SJSA1 (cell line): ENCODE measurements around the gene ZBTB16. TPM values are rescaled to one million over a fixed set of nuclear protein-coding genes. Genes with fewer than 3 reads are reported as not detected.

Source experiments
- DNase-seq, 2 experiments: peaks; one replicate each; pipeline ENCODE4 v3.0.0-alpha.2; 2015 to 2020; ENCODE audit warnings: low spot score in 2 of 2, low read depth in 1 of 2
- H3K27ac ChIP-seq: fragments of 250-450 bp; sonication (Bioruptor Pico); 2 replicates; pipeline ENCODE4 v1.5.1; 2020; ENCODE audit warnings: mild to moderate bottlenecking, moderate library complexity
- H3K27me3 ChIP-seq: fragments of 250-450 bp; sonication (Bioruptor Pico); replicated peaks from 2 replicates; pipeline ENCODE4 v1.5.1; 2020; ENCODE audit warnings: mild to moderate bottlenecking, moderate library complexity
- H3K36me3 ChIP-seq: fragments of 250-450 bp; sonication (Bioruptor Pico); 2 replicates; pipeline ENCODE4 v1.5.1; 2020; ENCODE audit warnings: mild to moderate bottlenecking
- H3K4me1 ChIP-seq: fragments of 250-450 bp; sonication (Bioruptor Pico); replicated peaks from 2 replicates; pipeline ENCODE4 v1.6.1; 2021; ENCODE audit warnings: mild to moderate bottlenecking
- H3K4me3 ChIP-seq: fragments of 250-450 bp; sonication (Bioruptor Pico); 2 replicates; pipeline ENCODE4 v1.5.1; 2020; ENCODE audit warnings: mild to moderate bottlenecking
- H3K9me3 ChIP-seq: fragments of 250-450 bp; sonication (Bioruptor Pico); replicated peaks from 2 replicates; pipeline ENCODE4 v1.5.1; 2020; ENCODE audit warnings: mild to moderate bottlenecking
- total RNA-seq: library from RNA; depleted of rRNA; stranded (reverse); fragments of >200 nt; shearing (Covaris generic); gene quantifications from 2 replicates; pipeline ENCODE4 v1.2.3, GENCODE V29; 2014

ZBTB16 gene
- total RNA-seq, 1 experiment from 2014 or later = not detected

GRCh38 chr11:114259551-114259983 is 200.1 kb downstream of the ZBTB16 start:
- no peak for DNase-seq

DNA sequence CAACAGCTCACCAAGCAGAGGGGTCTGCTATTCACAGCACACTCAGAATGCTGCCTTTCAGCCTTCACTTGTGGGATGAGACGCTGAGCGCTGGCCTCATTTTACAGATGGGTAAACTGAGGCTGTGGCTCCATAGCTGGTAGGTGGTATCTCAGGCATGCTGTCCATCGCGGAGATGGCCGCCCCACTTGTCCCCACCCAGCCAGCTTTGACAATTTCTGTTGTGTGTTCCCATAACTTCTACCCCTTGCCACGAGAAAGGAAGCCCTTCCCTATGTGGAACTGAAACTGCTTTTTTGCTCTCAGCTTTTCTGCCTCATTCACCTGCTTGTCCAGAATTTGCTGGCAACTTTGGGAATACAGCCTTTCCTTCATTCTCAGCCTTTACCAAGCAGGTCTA is 200.6 kb downstream of the ZBTB16 start:
- H3K4me3 ChIP-seq = no peak overlapping the region

More at GRCh38 chr11:114259551-114259983, 200.1 kb downstream of the ZBTB16 start:
- no peaks in the 10 kb centered on the region for H3K36me3 ChIP-seq
- no peak overlapping the region for H3K4me3 ChIP-seq
- no peaks in the 10 kb centered on the region for H3K9me3 ChIP-seq
- no peaks in the 10 kb centered on the region for H3K4me1 ChIP-seq
- peaks cover 12% of the 10 kb centered on the region for H3K27me3 ChIP-seq
- no peak overlapping the region for H3K27ac ChIP-seq

GRCh38 chr11:114260483-114260882 is 201.0 kb downstream of the ZBTB16 start:
- Histone ChIP-seq H3K4me1 (no peaks in the 10 kb centered on the region), H3K27ac (no peak overlapping the region), H3K9me3 (no peaks in the 10 kb centered on the region), H3K4me3 (no peak overlapping the region), H3K27me3 (peaks cover 12% of the 10 kb centered on the region), H3K36me3 (no peaks in the 10 kb centered on the region)
- DNase-seq = no peak

More for the DNA sequence above, 200.6 kb downstream of the ZBTB16 start:
- H3K4me1 ChIP-seq = no peaks in the 10 kb centered on the region
- peaks cover 12% of the 10 kb centered on the region for H3K27me3 ChIP-seq
- DNase-seq = no peak
- H3K36me3 ChIP-seq = no peaks in the 10 kb centered on the region
- H3K27ac ChIP-seq = no peak overlapping the region
- no peaks in the 10 kb centered on the region for H3K9me3 ChIP-seq

GRCh38 chr11:114261791-114262190 is 202.3 kb downstream of the ZBTB16 start:
- DNase-seq = no peak
- no peaks in the 10 kb centered on the region for H3K36me3 ChIP-seq
- H3K4me1 ChIP-seq = no peaks in the 10 kb centered on the region

DNA sequence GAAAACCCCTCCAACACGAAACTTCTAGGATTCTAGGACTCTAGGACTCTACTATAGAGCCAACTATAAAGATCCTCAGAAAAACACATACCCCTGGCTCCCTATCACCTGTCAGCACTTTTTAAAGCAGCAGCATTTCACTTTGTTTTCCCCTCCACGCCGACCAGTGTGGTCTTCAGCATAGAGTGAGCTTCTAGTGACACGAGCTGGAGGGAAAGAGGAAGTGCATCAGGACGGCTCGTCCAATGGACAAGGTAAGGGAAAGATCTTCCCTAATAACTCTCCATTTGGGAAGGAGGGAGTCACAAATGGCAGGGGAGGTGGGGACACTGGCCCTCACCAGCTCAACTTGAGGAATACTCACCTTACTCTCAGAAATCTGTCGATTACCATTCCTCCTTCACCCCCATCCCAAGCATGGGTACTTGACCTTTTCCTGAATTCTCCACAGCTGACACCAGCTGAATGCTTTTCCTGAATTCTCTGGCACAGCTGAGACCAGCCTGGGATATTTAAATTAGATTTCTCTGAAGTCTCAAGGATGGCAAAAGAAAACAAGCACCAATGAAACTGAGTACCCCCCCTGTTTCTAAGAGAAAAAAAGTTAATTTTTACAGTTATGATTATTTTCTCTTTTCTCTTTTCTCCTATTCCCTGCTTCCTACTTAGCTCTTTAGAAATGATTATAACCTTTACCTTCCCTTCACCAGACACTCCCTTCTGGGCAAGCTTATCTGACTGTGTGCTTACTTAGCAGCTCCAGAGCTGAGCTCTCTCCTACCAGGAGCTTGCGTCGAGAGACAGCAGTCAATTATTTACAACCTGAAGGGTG is 203.4 kb downstream of the ZBTB16 start:
- no peaks in the 10 kb centered on the region for H3K9me3 ChIP-seq
- H3K27me3 ChIP-seq = peaks cover 12% of the 10 kb centered on the region
- no peaks in the 10 kb centered on the region for H3K4me1 ChIP-seq
- no peak overlapping the region for H3K4me3 ChIP-seq
- no peak overlapping the region for H3K27ac ChIP-seq
- DNase-seq = no peak
- H3K36me3 ChIP-seq = no peaks in the 10 kb centered on the region

More at GRCh38 chr11:114261791-114262190, 202.3 kb downstream of the ZBTB16 start:
- Histone ChIP-seq H3K27me3 (peaks cover 12% of the 10 kb centered on the region), H3K27ac (no peak overlapping the region), H3K9me3 (no peaks in the 10 kb centered on the region), H3K4me3 (no peak overlapping the region)

DNA sequence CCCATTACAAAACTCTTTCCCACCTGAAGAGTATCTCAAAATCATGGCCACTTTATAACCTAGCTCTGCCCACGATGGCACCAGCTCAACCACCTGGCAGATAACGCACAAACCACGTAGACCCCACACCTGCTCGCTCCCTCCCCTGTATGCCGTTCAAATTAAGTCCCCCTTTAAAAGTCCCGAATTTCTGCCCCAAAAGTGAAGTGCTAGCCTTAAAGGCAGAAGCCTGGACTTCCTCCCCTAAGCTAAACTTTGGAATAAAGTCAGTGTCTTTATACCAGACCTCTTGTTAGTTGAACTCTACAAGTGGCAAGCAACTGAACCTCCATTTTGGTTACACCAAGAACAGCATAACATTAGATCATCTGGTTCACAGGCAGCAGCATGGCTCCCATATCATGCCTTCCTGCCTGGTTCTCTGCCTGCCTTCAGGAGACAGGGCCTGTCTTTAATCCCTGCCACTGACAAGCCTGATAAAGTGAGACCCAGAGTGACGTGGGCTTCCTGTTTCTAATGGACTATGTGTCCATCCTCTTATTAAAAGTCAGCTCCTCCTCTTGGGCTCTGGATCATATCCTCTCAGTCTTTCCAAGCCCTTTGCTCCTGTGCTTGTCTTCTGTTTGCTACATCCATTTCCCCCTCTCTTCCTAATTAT is 204.1 kb downstream of the ZBTB16 start:
- Histone ChIP-seq H3K4me1 (no peaks in the 10 kb centered on the region), H3K4me3 (no peak overlapping the region), H3K9me3 (no peaks in the 10 kb centered on the region), H3K27me3 (peaks cover 12% of the 10 kb centered on the region), H3K36me3 (no peaks in the 10 kb centered on the region), H3K27ac (no peak overlapping the region)
- DNase-seq = no peak

- H3K36me3 ChIP-seq = no peaks in the 10 kb centered on the region
- DNase-seq = no peak
These were observed 204.9 kb downstream of the ZBTB16 start for GRCh38 chr11:114264381-114264780.

GRCh38 chr11:114265122-114265878 is 205.8 kb downstream of the ZBTB16 start:
- no peaks in the 10 kb centered on the region for H3K9me3 ChIP-seq
- DNase-seq = no peak
- H3K4me1 ChIP-seq = no peaks in the 10 kb centered on the region
- H3K4me3 ChIP-seq = no peak overlapping the region
- no peaks in the 10 kb centered on the region for H3K36me3 ChIP-seq
- peaks cover 10% of the 10 kb centered on the region for H3K27me3 ChIP-seq
- no peak overlapping the region for H3K27ac ChIP-seq

More at GRCh38 chr11:114264381-114264780, 204.9 kb downstream of the ZBTB16 start:
- no peak overlapping the region for H3K4me3 ChIP-seq
- no peak overlapping the region for H3K27ac ChIP-seq
- H3K4me1 ChIP-seq = no peaks in the 10 kb centered on the region
- peaks cover 12% of the 10 kb centered on the region for H3K27me3 ChIP-seq
- H3K9me3 ChIP-seq = no peaks in the 10 kb centered on the region

GRCh38 chr11:114269498-114269897 is 210.0 kb downstream of the ZBTB16 start:
- no peaks in the 10 kb centered on the region for H3K9me3 ChIP-seq
- H3K4me1 ChIP-seq = no peaks in the 10 kb centered on the region
- no peak for DNase-seq
- H3K27ac ChIP-seq = no peak overlapping the region
- peaks cover 6% of the 10 kb centered on the region; the same call in 1 of the 2 replicates for H3K27me3 ChIP-seq
- no peaks in the 10 kb centered on the region for H3K36me3 ChIP-seq
- H3K4me3 ChIP-seq = no peak overlapping the region

GRCh38 chr11:114270531-114271270 is 211.2 kb downstream of the ZBTB16 start:
- Histone ChIP-seq H3K4me1 (no peaks in the 10 kb centered on the region), H3K27ac (no peak overlapping the region)

GRCh38 chr11:114271316-114271715 is 211.8 kb downstream of the ZBTB16 start:
- Histone ChIP-seq H3K27ac (no peak overlapping the region), H3K27me3 (peaks cover 9% of the 10 kb centered on the region; the same call in 1 of the 2 replicates), H3K4me1 (no peaks in the 10 kb centered on the region), H3K9me3 (no peaks in the 10 kb centered on the region), H3K36me3 (no peaks in the 10 kb centered on the region), H3K4me3 (no peak overlapping the region)
- no peak for DNase-seq

More at GRCh38 chr11:114270531-114271270, 211.2 kb downstream of the ZBTB16 start:
- H3K27me3 ChIP-seq = peaks cover 9% of the 10 kb centered on the region; the same call in 1 of the 2 replicates
- no peak for DNase-seq
- no peaks in the 10 kb centered on the region for H3K9me3 ChIP-seq
- H3K4me3 ChIP-seq = no peak overlapping the region
- H3K36me3 ChIP-seq = no peaks in the 10 kb centered on the region

DNA sequence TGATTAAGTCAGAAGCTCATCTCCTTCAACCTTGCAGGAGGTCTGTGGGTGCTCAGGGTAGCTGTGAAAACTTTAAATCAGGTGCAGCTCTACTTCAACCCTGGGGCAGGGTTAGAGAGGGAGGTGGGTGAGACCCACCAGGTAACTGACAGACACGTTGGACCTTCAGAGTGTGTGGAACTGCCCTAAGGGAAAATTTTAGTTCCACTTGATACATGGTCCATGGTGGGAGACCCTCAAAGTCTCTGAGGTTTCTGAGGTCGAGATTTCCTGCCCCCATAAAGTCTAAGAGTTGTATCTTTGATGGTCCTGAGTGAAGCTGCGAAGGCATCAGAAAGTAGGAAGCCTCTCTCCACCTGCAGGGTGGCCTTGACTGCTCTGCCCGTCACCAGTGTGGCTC is 212.8 kb downstream of the ZBTB16 start:
- Histone ChIP-seq H3K36me3 (no peaks in the 10 kb centered on the region), H3K4me1 (no peaks in the 10 kb centered on the region), H3K9me3 (no peaks in the 10 kb centered on the region), H3K4me3 (no peak overlapping the region), H3K27me3 (peaks cover 9% of the 10 kb centered on the region; the same call in 1 of the 2 replicates), H3K27ac (no peak overlapping the region)
- DNase-seq = no peak

DNA sequence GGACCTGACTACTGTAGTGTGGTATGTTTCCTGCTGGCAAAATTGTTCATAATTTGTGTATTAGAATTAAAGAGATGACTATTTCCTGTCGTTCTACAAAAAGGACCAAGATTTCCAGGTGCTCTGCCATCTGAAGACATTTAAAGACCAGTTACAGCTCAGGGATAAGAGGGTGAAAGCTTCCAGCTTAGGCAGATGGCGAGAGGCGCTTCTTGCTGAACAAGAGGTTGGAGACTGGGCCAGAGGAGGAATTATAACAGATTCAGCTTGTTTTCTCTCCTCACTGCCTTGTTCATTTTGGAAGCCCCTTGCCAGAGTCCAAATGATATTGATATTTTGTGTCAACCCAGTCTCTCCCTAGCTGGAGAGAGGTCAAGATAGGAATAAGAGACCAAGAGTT is 213.6 kb downstream of the ZBTB16 start:
- H3K4me1 ChIP-seq = no peaks in the 10 kb centered on the region
- no peak overlapping the region for H3K4me3 ChIP-seq
- no peaks in the 10 kb centered on the region for H3K36me3 ChIP-seq
- H3K9me3 ChIP-seq = no peaks in the 10 kb centered on the region
- H3K27ac ChIP-seq = no peak overlapping the region
- peaks cover 9% of the 10 kb centered on the region; the same call in 1 of the 2 replicates for H3K27me3 ChIP-seq
- no peak for DNase-seq
